Measurements from ENCODE around the gene WIPI1. TPM values are rescaled to one million over a fixed set of nuclear protein-coding genes. Genes with fewer than 3 reads are reported as not detected.

WIPI1 gene
- total RNA-seq: 79.5 and 86.0 TPM in 2 replicates

- FAIRE-seq: no peak
These were observed at the start of gene WIPI1 for GRCh38 chr17:68457168-68457538. Gene WIPI1 (minus strand): TSS chr17:68457496. CDS start chr17:68457421, 75 bp downstream.

GRCh38 chr17:68505951-68506350 is 48.7 kb upstream of the WIPI1 start:
- no peaks in the 10 kb centered on the region for H3K27me3 ChIP-seq (ENCODE audit: control insufficient read depth, insufficient read depth, low read length)
- FAIRE-seq (no peak), DNase-seq (ENCODE audit: low read depth) (no peak)
- H3K4me3 ChIP-seq (ENCODE audit: low read depth, low read length): no peak overlapping the region
- TF ChIP-seq CTCF (IDR thresholded peaks at IDR 0.05; ENCODE audit: insufficient read depth, low read length, severe bottlenecking): no peak
- H3K36me3 ChIP-seq (ENCODE audit: control insufficient read depth, insufficient read depth, low read length): no peaks in the 10 kb centered on the region

More at GRCh38 chr17:68457168-68457538, at the start of gene WIPI1:
- DNase-seq (ENCODE audit: low read depth): no peak
- no peaks in the 10 kb centered on the region for H3K27me3 ChIP-seq (ENCODE audit: control insufficient read depth, insufficient read depth, low read length)
- peak within 1 kb of the TSS; percentile 71 for H3K4me3 ChIP-seq (ENCODE audit: low read depth, low read length)
- no peaks in the 10 kb centered on the region for H3K36me3 ChIP-seq (ENCODE audit: control insufficient read depth, insufficient read depth, low read length)
- TF ChIP-seq CTCF (IDR thresholded peaks at IDR 0.05; ENCODE audit: insufficient read depth, low read length, severe bottlenecking): no peak

- FAIRE-seq: no peak
- Histone ChIP-seq H3K36me3 (ENCODE audit: control insufficient read depth, insufficient read depth, low read length) (no peaks in the 10 kb centered on the region), H3K27me3 (ENCODE audit: control insufficient read depth, insufficient read depth, low read length) (no peaks in the 10 kb centered on the region), H3K4me3 (ENCODE audit: low read depth, low read length) (no peak overlapping the region)
- no peak for DNase-seq (ENCODE audit: low read depth)
- TF ChIP-seq CTCF (IDR thresholded peaks at IDR 0.05; ENCODE audit: insufficient read depth, low read length, severe bottlenecking): no peak
These were observed 43.8 kb upstream of the WIPI1 start for GRCh38 chr17:68501074-68501473.

GRCh38 chr17:68499587-68499986 is 42.3 kb upstream of the WIPI1 start:
- TF ChIP-seq CTCF (IDR thresholded peaks at IDR 0.05; ENCODE audit: insufficient read depth, low read length, severe bottlenecking): no peak
- no peak overlapping the region for H3K4me3 ChIP-seq (ENCODE audit: low read depth, low read length)
- DNase-seq (ENCODE audit: low read depth): no peak
- FAIRE-seq: no peak
- no peaks in the 10 kb centered on the region for H3K27me3 ChIP-seq (ENCODE audit: control insufficient read depth, insufficient read depth, low read length)
- H3K36me3 ChIP-seq (ENCODE audit: control insufficient read depth, insufficient read depth, low read length): no peaks in the 10 kb centered on the region

GRCh38 chr17:68498479-68499326 is 41.4 kb upstream of the WIPI1 start:
- no peak for TF ChIP-seq CTCF (IDR thresholded peaks at IDR 0.05; ENCODE audit: insufficient read depth, low read length, severe bottlenecking)
- FAIRE-seq: no peak
- no peak overlapping the region for H3K4me3 ChIP-seq (ENCODE audit: low read depth, low read length)
- no peak for DNase-seq (ENCODE audit: low read depth)
- H3K36me3 ChIP-seq (ENCODE audit: control insufficient read depth, insufficient read depth, low read length): no peaks in the 10 kb centered on the region
- H3K27me3 ChIP-seq (ENCODE audit: control insufficient read depth, insufficient read depth, low read length): no peaks in the 10 kb centered on the region
